Suprapubic skin (tissue), 4 donors: ENCODE measurements around the gene PLCL2.

Experiments
- EP300 ChIP-seq: sonication (generic); formaldehyde crosslinking; IDR thresholded peaks from one replicate; pipeline ENCODE4 v1.6.1; 2017; ENCODE audit warnings: antibody characterized with exemption
- POLR2A ChIP-seq, 2 donors: fragments of 450-650 bp; IDR thresholded peaks; one replicate each; pipeline ENCODE4 v1.6.1; 2017; ENCODE audit warnings: antibody characterized with exemption in 2 of 2, mild to moderate bottlenecking in 2 of 2, moderate library complexity in 2 of 2
- POLR2AphosphoS5 ChIP-seq, 3 donors: sonication (generic); formaldehyde crosslinking; IDR thresholded peaks; one replicate each; pipeline ENCODE4 v1.6.1; 2017; ENCODE audit warnings: antibody characterized with exemption in 3 of 3
- TF ChIP-seq, protein P1 (sequence below), 2 donors: fragments of 200-600 bp in 1 of 2; fragments of 450-650 bp in 1 of 2; sonication (generic) in 1 of 2; IDR thresholded peaks; one replicate each; pipeline ENCODE4 v1.5.1; 2016 to 2019; ENCODE audit warnings: antibody characterized with exemption in 2 of 2, mild to moderate bottlenecking in 1 of 2, moderate library complexity in 1 of 2

GRCh38 chr3:17045705-17046104 is 160.9 kb downstream of the PLCL2 start:
- no peak for TF ChIP-seq EP300
- no peak for TF ChIP-seq POLR2A (IDR thresholded peaks at IDR 0.05)
- TF ChIP-seq, protein P1, sequence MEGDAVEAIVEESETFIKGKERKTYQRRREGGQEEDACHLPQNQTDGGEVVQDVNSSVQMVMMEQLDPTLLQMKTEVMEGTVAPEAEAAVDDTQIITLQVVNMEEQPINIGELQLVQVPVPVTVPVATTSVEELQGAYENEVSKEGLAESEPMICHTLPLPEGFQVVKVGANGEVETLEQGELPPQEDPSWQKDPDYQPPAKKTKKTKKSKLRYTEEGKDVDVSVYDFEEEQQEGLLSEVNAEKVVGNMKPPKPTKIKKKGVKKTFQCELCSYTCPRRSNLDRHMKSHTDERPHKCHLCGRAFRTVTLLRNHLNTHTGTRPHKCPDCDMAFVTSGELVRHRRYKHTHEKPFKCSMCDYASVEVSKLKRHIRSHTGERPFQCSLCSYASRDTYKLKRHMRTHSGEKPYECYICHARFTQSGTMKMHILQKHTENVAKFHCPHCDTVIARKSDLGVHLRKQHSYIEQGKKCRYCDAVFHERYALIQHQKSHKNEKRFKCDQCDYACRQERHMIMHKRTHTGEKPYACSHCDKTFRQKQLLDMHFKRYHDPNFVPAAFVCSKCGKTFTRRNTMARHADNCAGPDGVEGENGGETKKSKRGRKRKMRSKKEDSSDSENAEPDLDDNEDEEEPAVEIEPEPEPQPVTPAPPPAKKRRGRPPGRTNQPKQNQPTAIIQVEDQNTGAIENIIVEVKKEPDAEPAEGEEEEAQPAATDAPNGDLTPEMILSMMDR (IDR thresholded peaks at IDR 0.05), result no peak
- TF ChIP-seq POLR2AphosphoS5 (IDR thresholded peaks at IDR 0.05), result no peak
